OCI-LY3 (cell line): ENCODE results near the gene CWH43.

Experiments used
- H2AFZ ChIP-seq: fragments of 200-600, 300-600 bp; shearing (Covaris generic); 2 replicates; pipeline ENCODE4 v1.6.0; 2014; ENCODE audit warnings: antibody characterized with exemption, low read depth, low read length
- H3K27ac ChIP-seq: fragments of 200-600, 300-600 bp; sonication (generic); 2 replicates; pipeline ENCODE4 v1.5.1; 2014; ENCODE audit warnings: mild to moderate bottlenecking, low read length, moderate library complexity, mixed read lengths
- H3K27me3 ChIP-seq: fragments of 200-600, 300-600 bp; sonication (generic); 2 replicates; pipeline ENCODE4 v1.6.1; 2014; ENCODE audit warnings: low read depth, low read length, mixed read lengths
- H3K36me3 ChIP-seq: fragments of 200-600, 300-600 bp; sonication (generic); replicated peaks from 2 replicates; pipeline ENCODE3; 2014; ENCODE audit warnings: low read depth, low read length, mixed read lengths
- H3K4me1 ChIP-seq: fragments of 300-600, 200-600 bp; sonication (generic); 2 replicates; pipeline ENCODE4 v1.6.1; 2014; ENCODE audit warnings: low read length, mixed read lengths
- H3K4me2 ChIP-seq: fragments of 200-600, 300-600 bp; sonication (generic); 2 replicates; pipeline ENCODE4 v1.6.1; 2014; ENCODE audit warnings: low read length, mixed read lengths
- H3K4me3 ChIP-seq: fragments of 300-600, 200-600 bp; sonication (generic); 2 replicates; pipeline ENCODE4 v1.5.1; 2014; ENCODE audit warnings: antibody characterized with exemption, mild to moderate bottlenecking, low read length, moderate library complexity
- H3K79me2 ChIP-seq: fragments of 300-600, 200-600 bp; shearing (Covaris generic); 2 replicates; pipeline ENCODE4 v1.6.1; 2014; ENCODE audit warnings: mild to moderate bottlenecking, low read length, mixed read lengths
- H3K9ac ChIP-seq: fragments of 300-600, 200-600 bp; shearing (Covaris generic); 2 replicates; pipeline ENCODE4 v1.6.0; 2014; ENCODE audit warnings: mild to moderate bottlenecking, low read length, moderate library complexity
- H3K9me3 ChIP-seq: fragments of 200-600, 300-600 bp; shearing (Covaris generic); 2 replicates; pipeline ENCODE4 v1.6.1; 2014; ENCODE audit warnings: low read length, mixed read lengths; ENCODE audit not compliant: insufficient read depth
- H4K20me1 ChIP-seq: fragments of 200-600, 300-600 bp; sonication (generic); 2 replicates; pipeline ENCODE4 v1.6.1; 2016; ENCODE audit warnings: low read length, mixed read lengths; ENCODE audit not compliant: insufficient read depth
- EZH2phosphoT487 ChIP-seq: fragments of 200-600 bp; shearing (Covaris generic); IDR thresholded peaks from 2 replicates; pipeline ENCODE4 v1.6.1; 2018; ENCODE audit warnings: antibody characterized with exemption, mixed run types, low read depth
- TF ChIP-seq, protein P1 (sequence below): fragments of 200-600, 300-600 bp; sonication (generic); IDR thresholded peaks from 2 replicates; pipeline ENCODE4 v1.5.1; 2014; ENCODE audit warnings: antibody characterized with exemption, low read length, low read depth

The CWH43 gene

DNA sequence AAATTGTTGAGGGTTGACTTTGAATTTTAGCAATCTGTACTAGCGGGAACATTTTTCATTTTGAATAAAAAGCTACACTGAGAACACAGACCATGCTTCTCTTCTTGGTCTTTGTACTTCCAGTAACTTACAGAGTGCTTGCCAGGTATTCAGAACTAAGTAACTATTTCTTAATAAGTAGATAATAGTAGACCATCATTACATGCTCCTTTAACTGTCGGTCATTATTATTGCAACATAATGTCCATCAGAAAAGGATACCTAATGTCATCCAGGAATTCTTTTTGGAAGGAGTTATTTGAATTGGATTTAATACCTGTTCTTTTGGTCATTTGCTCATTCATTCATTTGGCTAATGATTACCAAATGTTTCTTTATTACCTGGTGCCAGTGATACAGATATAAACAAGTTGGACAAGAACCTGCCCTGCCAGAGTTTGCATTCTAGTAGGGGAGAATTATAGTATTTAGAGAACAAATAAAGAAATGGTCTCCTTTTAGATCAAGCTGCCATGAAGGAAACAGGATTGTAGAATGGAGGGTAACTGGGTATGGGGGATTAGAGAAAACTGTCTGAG is 32.7 kb downstream of the CWH43 start:
- H3K4me1 ChIP-seq = no peaks in the 10 kb centered on the region
- no peaks in the 10 kb centered on the region for H4K20me1 ChIP-seq
- H3K9me3 ChIP-seq = no peaks in the 10 kb centered on the region
- TF ChIP-seq, protein P1, sequence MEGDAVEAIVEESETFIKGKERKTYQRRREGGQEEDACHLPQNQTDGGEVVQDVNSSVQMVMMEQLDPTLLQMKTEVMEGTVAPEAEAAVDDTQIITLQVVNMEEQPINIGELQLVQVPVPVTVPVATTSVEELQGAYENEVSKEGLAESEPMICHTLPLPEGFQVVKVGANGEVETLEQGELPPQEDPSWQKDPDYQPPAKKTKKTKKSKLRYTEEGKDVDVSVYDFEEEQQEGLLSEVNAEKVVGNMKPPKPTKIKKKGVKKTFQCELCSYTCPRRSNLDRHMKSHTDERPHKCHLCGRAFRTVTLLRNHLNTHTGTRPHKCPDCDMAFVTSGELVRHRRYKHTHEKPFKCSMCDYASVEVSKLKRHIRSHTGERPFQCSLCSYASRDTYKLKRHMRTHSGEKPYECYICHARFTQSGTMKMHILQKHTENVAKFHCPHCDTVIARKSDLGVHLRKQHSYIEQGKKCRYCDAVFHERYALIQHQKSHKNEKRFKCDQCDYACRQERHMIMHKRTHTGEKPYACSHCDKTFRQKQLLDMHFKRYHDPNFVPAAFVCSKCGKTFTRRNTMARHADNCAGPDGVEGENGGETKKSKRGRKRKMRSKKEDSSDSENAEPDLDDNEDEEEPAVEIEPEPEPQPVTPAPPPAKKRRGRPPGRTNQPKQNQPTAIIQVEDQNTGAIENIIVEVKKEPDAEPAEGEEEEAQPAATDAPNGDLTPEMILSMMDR = no peak
- no peak for TF ChIP-seq EZH2phosphoT487
- no peak overlapping the region for H2AFZ ChIP-seq
- no peaks in the 10 kb centered on the region for H3K36me3 ChIP-seq
- no peak overlapping the region for H3K4me2 ChIP-seq
- H3K27me3 ChIP-seq = no peaks in the 10 kb centered on the region
- H3K27ac ChIP-seq = no peak overlapping the region
- H3K4me3 ChIP-seq = no peak overlapping the region
- no peak overlapping the region for H3K9ac ChIP-seq
- no peaks in the 10 kb centered on the region for H3K79me2 ChIP-seq

DNA sequence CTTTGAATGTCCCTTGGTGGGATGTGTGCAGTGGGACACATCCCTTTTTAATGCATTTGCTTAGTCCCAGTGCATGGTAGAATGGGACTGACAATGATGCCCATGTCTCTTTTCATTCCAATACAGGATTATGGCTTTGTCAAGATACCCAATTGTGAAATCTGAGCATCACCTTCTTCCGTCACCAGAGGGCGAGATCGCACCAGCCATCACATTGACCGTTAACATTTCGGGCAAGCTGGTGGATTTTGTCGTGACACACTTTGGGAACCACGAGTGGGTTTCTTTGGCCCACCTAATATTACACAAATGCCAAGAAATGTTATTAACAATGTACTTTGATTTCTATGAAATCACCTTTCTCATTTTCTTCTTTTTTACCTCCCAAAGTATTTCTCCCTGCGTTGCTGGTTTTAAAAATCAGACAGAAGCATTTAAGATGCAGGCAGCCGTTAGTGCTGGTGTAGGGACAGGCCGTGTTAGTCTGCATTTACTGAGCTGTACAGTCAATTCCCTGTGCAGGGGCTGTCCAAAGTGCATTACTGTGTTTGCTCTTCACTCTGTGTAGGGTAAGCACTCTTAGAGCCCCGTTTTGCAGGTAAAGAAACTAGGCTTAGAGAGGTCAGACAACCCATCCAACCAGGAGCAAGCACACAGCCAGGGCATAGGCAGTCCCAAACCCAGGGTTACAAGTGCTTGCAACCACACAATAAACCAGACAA is 46.5 kb downstream of the CWH43 start:
- Histone ChIP-seq H3K36me3 (no peaks in the 10 kb centered on the region), H3K27ac (no peak overlapping the region), H3K4me2 (0 out of 2 replicates have a peak overlapping the region, but pooled peaks have one; percentile 26)

DNA sequence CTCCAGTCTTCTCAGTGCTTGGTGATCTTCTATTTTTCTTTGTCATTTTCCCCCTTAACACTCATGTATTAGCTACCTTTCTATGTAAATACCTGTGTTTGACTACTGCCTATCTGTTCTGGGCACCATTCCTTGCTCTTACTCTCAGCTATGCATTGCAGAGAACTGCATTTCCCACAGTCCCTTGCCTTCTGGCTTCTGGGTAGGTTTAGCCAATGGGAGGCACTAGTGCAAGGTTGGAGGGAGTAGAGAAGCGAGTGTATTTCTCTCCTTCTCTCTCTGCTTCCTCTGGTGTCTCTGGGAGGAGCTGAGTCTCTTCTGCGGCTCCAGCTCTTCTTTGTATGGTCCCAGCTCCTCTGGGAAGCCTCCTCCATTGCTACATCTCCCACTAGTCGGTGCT is 50.5 kb downstream of the CWH43 start:
- TF ChIP-seq EZH2phosphoT487 = no peak
- TF ChIP-seq, protein P1 = no peak
- no peaks in the 10 kb centered on the region for H4K20me1 ChIP-seq
- H3K4me1 ChIP-seq = no peaks in the 10 kb centered on the region
- no peaks in the 10 kb centered on the region for H3K9me3 ChIP-seq
- H3K4me2 ChIP-seq = no peak overlapping the region
- 0 out of 2 replicates have a peak overlapping the region, but pooled peaks have one; percentile 15 for H2AFZ ChIP-seq
- no peaks in the 10 kb centered on the region for H3K79me2 ChIP-seq
- H3K27ac ChIP-seq = no peak overlapping the region
- H3K27me3 ChIP-seq = peaks cover 5% of the 10 kb centered on the region; the same call in 1 of the 2 replicates
- H3K4me3 ChIP-seq = no peak overlapping the region
- H3K9ac ChIP-seq = no peak overlapping the region
- H3K36me3 ChIP-seq = no peaks in the 10 kb centered on the region

More for the DNA sequence above, 46.5 kb downstream of the CWH43 start:
- no peaks in the 10 kb centered on the region for H3K4me1 ChIP-seq
- H3K9ac ChIP-seq = no peak overlapping the region
- no peaks in the 10 kb centered on the region for H3K9me3 ChIP-seq
- H2AFZ ChIP-seq = 0 out of 2 replicates have a peak overlapping the region, but pooled peaks have one; percentile 36
- no peaks in the 10 kb centered on the region for H3K79me2 ChIP-seq
- H3K4me3 ChIP-seq = no peak overlapping the region
- TF ChIP-seq, protein P1 = peak; percentile 83
- TF ChIP-seq EZH2phosphoT487 = no peak
- no peaks in the 10 kb centered on the region for H4K20me1 ChIP-seq
- peaks cover 5% of the 10 kb centered on the region; the same call in 1 of the 2 replicates for H3K27me3 ChIP-seq

DNA sequence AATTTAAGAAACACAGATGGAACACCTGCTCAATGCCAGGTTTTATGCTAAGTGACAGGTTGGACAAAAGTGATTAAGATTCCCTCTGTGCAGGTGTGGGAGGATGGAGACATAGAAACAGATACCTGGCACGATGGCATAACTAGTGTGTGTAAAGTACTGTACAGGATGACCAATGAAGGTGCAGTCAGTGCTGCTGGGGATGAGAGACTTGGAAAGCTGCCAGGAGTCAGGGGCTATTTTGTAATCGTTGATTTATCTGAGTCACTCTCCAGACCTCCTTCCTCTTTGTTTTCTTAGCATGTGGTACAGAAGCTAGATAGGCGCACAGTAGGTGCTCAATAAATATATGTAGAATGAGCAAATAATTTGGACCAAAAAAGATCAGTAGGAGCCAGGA is 58.2 kb downstream of the CWH43 start:
- Histone ChIP-seq H4K20me1 (no peaks in the 10 kb centered on the region), H3K9ac (no peak overlapping the region), H3K4me3 (no peak overlapping the region), H3K9me3 (no peaks in the 10 kb centered on the region), H2AFZ (no peak overlapping the region), H3K4me2 (no peak overlapping the region), H3K4me1 (no peaks in the 10 kb centered on the region), H3K79me2 (no peaks in the 10 kb centered on the region), H3K36me3 (no peaks in the 10 kb centered on the region), H3K27ac (no peak overlapping the region), H3K27me3 (no peaks in the 10 kb centered on the region)
- TF ChIP-seq, protein P1 = no peak
- TF ChIP-seq EZH2phosphoT487 = no peak
